GM12892 (cell line): ENCODE measurements around the gene GALNTL6.

Experiments used
- DNase-seq: peaks from one replicate; pipeline ENCODE4 v3.0.0; 2011; ENCODE audit not compliant: insufficient read length
- FAIRE-seq: peaks from 2 replicates; lab custom pipeline; 2011; peaks lifted over from hg19 to GRCh38; lab: Jason Lieb, UNC
- POLR2A ChIP-seq: IDR thresholded peaks from 2 replicates; pipeline ENCODE4 v1.6.1; 2011; ENCODE audit warnings: low read depth, low read length, control low read depth
- POLR2AphosphoS5 ChIP-seq: IDR thresholded peaks from 2 replicates; pipeline ENCODE4 v1.6.1; 2011; ENCODE audit warnings: low read depth, low read length, control low read depth
- TAF1 ChIP-seq: IDR thresholded peaks from 2 replicates; pipeline ENCODE4 v1.6.1; 2011; ENCODE audit warnings: low read depth, mild to moderate bottlenecking, control low read depth, low read length, borderline replicate concordance

The GALNTL6 gene

DNA sequence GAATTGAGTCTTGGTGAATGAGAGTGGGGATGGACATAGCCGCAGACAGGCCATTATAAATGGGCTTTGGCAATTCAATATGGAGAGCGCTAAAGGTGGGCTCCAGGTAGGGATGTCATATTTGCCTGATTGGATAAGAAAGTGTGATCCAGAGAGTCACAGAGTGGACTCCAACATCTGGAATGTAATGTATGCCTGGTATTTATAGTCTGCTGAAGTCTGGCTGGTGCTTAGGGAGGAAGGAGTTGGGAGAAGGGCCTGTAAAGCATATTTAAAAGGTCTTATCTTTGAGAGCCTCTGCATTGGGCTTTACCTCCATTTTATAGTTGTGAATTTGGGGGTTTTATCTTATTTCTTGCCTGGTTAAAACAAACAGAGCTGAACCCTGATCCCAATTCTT is 153.2 kb downstream of the GALNTL6 start:
- TF ChIP-seq POLR2A (no peak), POLR2AphosphoS5 (no peak), TAF1 (no peak)
- no peak for FAIRE-seq
- DNase-seq: no peak

GRCh38 chr4:171978216-171978615 is 165.0 kb downstream of the GALNTL6 start:
- TF ChIP-seq TAF1 (no peak), POLR2AphosphoS5 (no peak), POLR2A (no peak)
- FAIRE-seq (no peak), DNase-seq (no peak)

DNA sequence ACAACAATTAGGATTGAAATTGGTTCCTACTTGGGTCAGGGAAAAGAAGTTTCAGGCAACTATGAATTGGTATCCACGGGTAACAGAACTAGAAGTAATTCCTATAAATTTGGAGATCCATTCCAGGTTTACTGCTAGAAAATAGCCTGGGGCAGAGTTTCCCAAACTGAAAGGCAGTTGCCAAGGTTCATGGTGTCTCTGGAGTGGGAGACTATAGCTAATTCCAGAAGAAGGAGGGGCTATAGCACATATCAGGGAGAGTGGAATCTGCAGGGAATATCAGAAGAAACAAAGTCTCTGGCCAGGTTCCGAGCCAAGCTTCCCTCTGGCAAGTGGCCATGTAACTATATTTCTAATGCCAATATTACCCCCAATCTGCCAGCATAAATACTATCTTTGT is 166.3 kb downstream of the GALNTL6 start:
- FAIRE-seq: no peak
- no peak for TF ChIP-seq TAF1
- TF ChIP-seq POLR2AphosphoS5: no peak
- TF ChIP-seq POLR2A: no peak
- DNase-seq: no peak

GRCh38 chr4:171981185-171981584 is 168.0 kb downstream of the GALNTL6 start:
- DNase-seq: no peak
- no peak for FAIRE-seq
- TF ChIP-seq POLR2A (no peak), TAF1 (no peak), POLR2AphosphoS5 (no peak)

DNA sequence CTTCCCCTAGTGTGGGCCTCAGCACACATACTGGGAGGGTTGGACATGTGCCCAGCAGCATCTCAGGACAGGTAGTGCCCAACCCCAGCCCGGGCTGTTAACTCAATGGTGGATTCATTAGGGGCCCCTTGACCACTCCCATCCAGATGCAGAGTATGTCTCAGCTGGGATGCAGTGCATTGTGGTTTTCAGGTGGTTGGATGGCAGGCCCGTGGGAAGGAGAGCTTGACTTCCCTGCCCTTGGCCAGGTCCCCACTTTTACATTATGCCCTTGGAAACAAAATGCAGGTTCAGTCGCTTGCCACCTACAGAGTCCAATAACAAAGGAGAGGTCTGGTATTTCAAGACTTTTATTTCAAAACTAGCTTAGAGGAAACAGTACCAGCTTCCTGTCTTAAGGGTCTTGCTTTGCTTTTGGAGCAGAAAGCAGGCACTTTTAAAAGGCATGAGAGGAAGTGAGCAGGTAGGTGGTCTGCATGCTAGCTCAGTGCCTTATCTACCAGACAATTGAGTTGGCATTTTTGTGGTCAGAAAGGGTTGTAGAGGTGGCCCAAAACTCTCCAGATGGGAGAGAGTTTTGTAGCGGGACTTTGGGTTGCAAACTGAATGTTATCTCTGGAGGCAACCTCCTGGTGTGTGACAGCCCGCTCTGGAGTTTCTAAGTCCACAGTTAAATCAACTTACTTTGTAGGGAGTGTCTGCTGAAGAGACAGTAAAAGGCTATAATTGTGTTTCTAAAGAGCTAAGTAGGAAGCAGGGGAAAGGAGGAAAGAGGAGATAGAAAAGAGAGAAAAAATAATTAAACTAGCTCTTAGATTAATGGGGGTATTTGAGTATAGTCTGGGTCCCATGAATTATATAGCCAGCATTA is 171.0 kb downstream of the GALNTL6 start:
- DNase-seq: no peak
- no peak for FAIRE-seq
- no peak for TF ChIP-seq TAF1
- no peak for TF ChIP-seq POLR2A
- TF ChIP-seq POLR2AphosphoS5: no peak

GRCh38 chr4:171985129-171985528 is 171.9 kb downstream of the GALNTL6 start:
- DNase-seq (no peak), FAIRE-seq (no peak)
- TF ChIP-seq POLR2AphosphoS5 (no peak), TAF1 (no peak), POLR2A (no peak)

DNA sequence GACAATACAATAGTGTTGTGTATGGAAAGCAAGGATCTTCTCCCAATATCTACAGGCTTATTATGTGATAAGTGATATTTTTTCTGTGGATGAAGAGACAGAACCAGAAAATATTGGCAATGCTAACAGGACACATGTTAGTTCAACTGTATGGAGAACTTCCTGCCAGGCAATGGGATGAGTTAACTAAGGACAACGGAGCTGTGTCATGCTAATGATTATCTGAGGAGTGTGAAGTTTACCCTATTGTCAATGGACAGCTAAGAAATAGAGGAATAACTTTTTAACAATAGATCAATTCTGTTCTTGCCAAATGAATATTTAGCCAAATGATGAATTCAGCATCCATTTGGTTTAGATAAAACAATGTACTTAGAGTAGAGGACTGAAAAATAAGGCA is 180.0 kb downstream of the GALNTL6 start:
- FAIRE-seq (no peak), DNase-seq (no peak)
- TF ChIP-seq POLR2AphosphoS5: no peak
- TF ChIP-seq TAF1: no peak
- no peak for TF ChIP-seq POLR2A

GRCh38 chr4:172007889-172008288 is 194.7 kb downstream of the GALNTL6 start:
- DNase-seq (no peak), FAIRE-seq (no peak)
- TF ChIP-seq POLR2AphosphoS5: no peak
- no peak for TF ChIP-seq TAF1
- no peak for TF ChIP-seq POLR2A

DNA sequence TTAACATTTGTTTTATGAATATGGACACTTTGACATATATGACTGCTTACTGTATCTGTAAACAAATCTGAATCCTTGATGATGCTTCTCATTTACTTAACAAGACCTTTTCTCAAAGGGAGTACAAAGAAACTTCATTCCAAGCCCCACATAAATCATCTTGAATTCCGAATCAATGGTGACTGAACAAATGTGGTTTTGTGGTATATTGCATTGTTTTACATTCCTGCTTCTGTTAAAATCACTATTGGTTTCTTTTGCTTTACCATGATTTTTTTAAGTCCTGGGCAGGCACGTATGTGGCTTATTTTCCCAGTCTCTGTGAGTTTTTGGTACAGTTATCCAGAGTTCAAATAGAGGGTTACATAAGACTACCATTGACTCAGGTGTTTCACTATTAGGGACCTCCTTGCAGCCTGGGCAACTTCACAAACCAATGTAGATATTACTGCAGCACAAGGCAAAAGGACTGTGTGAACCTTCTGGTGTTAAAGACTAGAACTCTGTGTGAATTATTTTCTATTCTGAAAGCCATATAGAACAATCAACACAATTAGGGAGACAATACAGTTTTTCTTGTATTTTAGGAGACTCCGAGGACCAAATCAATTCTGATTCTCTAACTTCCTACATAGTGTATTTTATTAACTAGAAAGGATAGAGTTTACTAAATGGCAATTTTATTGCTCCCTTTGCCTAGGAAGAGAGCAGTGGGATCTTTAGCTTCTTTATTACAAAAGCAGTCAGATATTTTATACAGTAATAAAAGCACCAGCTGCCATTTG is 196.4 kb downstream of the GALNTL6 start:
- DNase-seq: no peak
- no peak for FAIRE-seq
- TF ChIP-seq POLR2A (no peak), POLR2AphosphoS5 (no peak), TAF1 (no peak)

DNA sequence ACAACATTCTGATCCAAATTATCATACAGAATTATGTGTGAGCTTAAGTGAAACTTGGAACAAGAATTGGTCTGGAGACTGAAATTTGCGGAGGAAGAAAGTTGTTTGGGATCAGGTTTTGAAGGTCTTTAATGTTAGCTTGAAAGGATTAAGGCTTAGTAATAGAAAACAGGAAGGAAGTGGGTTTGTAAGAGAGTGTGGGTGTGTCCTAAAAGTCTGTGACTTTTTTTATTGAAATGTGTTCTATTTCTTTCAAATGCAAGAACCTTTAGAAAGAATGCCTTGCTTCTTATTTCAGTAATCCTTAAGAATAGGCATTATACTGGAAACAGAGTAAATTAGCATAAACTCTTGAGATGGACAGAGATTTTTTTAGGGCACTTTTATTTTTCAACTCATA is 198.0 kb downstream of the GALNTL6 start:
- FAIRE-seq: no peak
- TF ChIP-seq POLR2A: no peak
- no peak for TF ChIP-seq TAF1
- no peak for TF ChIP-seq POLR2AphosphoS5

GRCh38 chr4:172018358-172018757 is 205.2 kb downstream of the GALNTL6 start:
- no peak for TF ChIP-seq POLR2A
- TF ChIP-seq TAF1: no peak
- TF ChIP-seq POLR2AphosphoS5: no peak
- DNase-seq (no peak), FAIRE-seq (no peak)

More for the DNA sequence above, 198.0 kb downstream of the GALNTL6 start:
- no peak for DNase-seq
